Stimulated activated memory B cell treated with anti-CD40 and anti-IgM and Interleukin-4, amounts not matched to agents 10 μg/mL and 1 μg/mL and 100 μg/mL, for 72 hours (primary cell): ENCODE data around the gene CEND1.
"Not testable (repeated sequence)": the region's sequence is repeated elsewhere in the genome, so short reads cannot be mapped to it uniquely, and the experiment has no call there.

Experiments used
- ATAC-seq: fragments of 150-1000 bp; cut with Tn5 transposase; 2 replicates; pipeline ENCODE4 v1.10.0; 2021
- H3K27ac Mint-ChIP-seq: one replicate; pipeline ENCODE4 v1.8.0; 2022; ENCODE audit warnings: mild to moderate bottlenecking, mixed read lengths
- H3K27me3 Mint-ChIP-seq: one replicate; pipeline ENCODE4 v1.8.0; 2022; ENCODE audit warnings: mixed read lengths
- H3K36me3 Mint-ChIP-seq: one replicate; pipeline ENCODE4 v1.8.0; 2022; ENCODE audit warnings: mixed read lengths
- H3K4me1 Mint-ChIP-seq: one replicate; pipeline ENCODE4 v1.8.0; 2022; ENCODE audit warnings: mixed read lengths
- H3K4me3 Mint-ChIP-seq: one replicate; pipeline ENCODE4 v1.8.0; 2022; ENCODE audit warnings: mild to moderate bottlenecking, moderate library complexity, mixed read lengths
- H3K9me3 Mint-ChIP-seq: one replicate; pipeline ENCODE4 v1.8.0; 2022; ENCODE audit warnings: mixed read lengths

Gene CEND1

GRCh38 chr11:760236-760635 is 29.7 kb downstream of the CEND1 start:
- H3K27ac Mint-ChIP-seq = no peak overlapping the region
- no peaks in the 10 kb centered on the region for H3K9me3 Mint-ChIP-seq

GRCh38 chr11:749731-750130 is 40.2 kb downstream of the CEND1 start:
- Mint-ChIP-seq H3K4me3 (peak overlapping the region; percentile 46), H3K27ac (no peak overlapping the region), H3K9me3 (no peaks in the 10 kb centered on the region), H3K27me3 (no peaks in the 10 kb centered on the region), H3K4me1 (peaks cover 25% of the 10 kb centered on the region), H3K36me3 (no peaks in the 10 kb centered on the region)
- ATAC-seq = no peak

More at GRCh38 chr11:760236-760635, 29.7 kb downstream of the CEND1 start:
- Mint-ChIP-seq H3K4me1 (no peaks in the 10 kb centered on the region), H3K4me3 (no peak overlapping the region), H3K27me3 (no peaks in the 10 kb centered on the region), H3K36me3 (peaks cover 51% of the 10 kb centered on the region)
- ATAC-seq = no peak

- H3K27ac Mint-ChIP-seq = peak overlapping the region; percentile 86
- no peaks in the 10 kb centered on the region for H3K27me3 Mint-ChIP-seq
- peaks cover 25% of the 10 kb centered on the region for H3K4me1 Mint-ChIP-seq
- peak overlapping the region; percentile 92 for H3K4me3 Mint-ChIP-seq
- ATAC-seq = peak; percentile 29
- no peaks in the 10 kb centered on the region for H3K36me3 Mint-ChIP-seq
- H3K9me3 Mint-ChIP-seq = no peaks in the 10 kb centered on the region
These were observed 41.9 kb downstream of the CEND1 start for GRCh38 chr11:748007-748359.

GRCh38 chr11:747158-748006 is 42.5 kb downstream of the CEND1 start, which contains the start of gene TALDO1:
TSS of gene TALDO1 (plus strand) at chr11:747464. CDS start at chr11:747482, 18 bp downstream.
- Mint-ChIP-seq H3K9me3 (no peaks in the 10 kb centered on the region), H3K4me3 (peak within 1 kb of the TSS; percentile 92), H3K27ac (peak within 1 kb of the TSS; percentile 86), H3K36me3 (no peaks in the 10 kb centered on the region), H3K27me3 (no peaks in the 10 kb centered on the region), H3K4me1 (peaks cover 25% of the 10 kb centered on the region)
- peak; percentile 96 for ATAC-seq

- H3K9me3 Mint-ChIP-seq = no peaks in the 10 kb centered on the region
- H3K27ac Mint-ChIP-seq = peak overlapping the region; percentile 86
- ATAC-seq = peak; percentile 46
- H3K4me3 Mint-ChIP-seq = peak overlapping the region; percentile 92
- no peaks in the 10 kb centered on the region for H3K36me3 Mint-ChIP-seq
- peaks cover 25% of the 10 kb centered on the region for H3K4me1 Mint-ChIP-seq
- H3K27me3 Mint-ChIP-seq = no peaks in the 10 kb centered on the region
These were observed 43.4 kb downstream of the CEND1 start for GRCh38 chr11:746289-747157.

- no peak overlapping the region for H3K4me3 Mint-ChIP-seq
- no peak for ATAC-seq
- H3K36me3 Mint-ChIP-seq = no peaks in the 10 kb centered on the region
- H3K27me3 Mint-ChIP-seq = no peaks in the 10 kb centered on the region
- H3K9me3 Mint-ChIP-seq = no peaks in the 10 kb centered on the region
- no peak overlapping the region for H3K27ac Mint-ChIP-seq
- peaks cover 25% of the 10 kb centered on the region for H3K4me1 Mint-ChIP-seq
These were observed 44.5 kb downstream of the CEND1 start for GRCh38 chr11:745428-745827.

GRCh38 chr11:742571-743201 is 47.2 kb downstream of the CEND1 start:
- Mint-ChIP-seq H3K36me3 (no peaks in the 10 kb centered on the region), H3K27me3 (peaks cover 12% of the 10 kb centered on the region), H3K4me1 (peaks cover 12% of the 10 kb centered on the region), H3K4me3 (no peak overlapping the region), H3K9me3 (no peaks in the 10 kb centered on the region), H3K27ac (no peak overlapping the region)
- ATAC-seq = no peak

- ATAC-seq = no peak
- Mint-ChIP-seq H3K9me3 (no peaks in the 10 kb centered on the region), H3K4me1 (peaks cover 17% of the 10 kb centered on the region), H3K27me3 (peaks cover 17% of the 10 kb centered on the region), H3K27ac (no peak overlapping the region), H3K36me3 (no peaks in the 10 kb centered on the region), H3K4me3 (no peak overlapping the region)
These were observed 47.7 kb downstream of the CEND1 start for GRCh38 chr11:742156-742546.

- ATAC-seq, H3K27ac Mint-ChIP-seq, H3K9me3 Mint-ChIP-seq, H3K36me3 Mint-ChIP-seq: not testable (repeated sequence)
- peaks cover 21% of the 10 kb centered on the region for H3K27me3 Mint-ChIP-seq
- H3K4me1 Mint-ChIP-seq = peaks cover 18% of the 10 kb centered on the region
- H3K4me3 Mint-ChIP-seq = peak overlapping the region; percentile 9
These were observed 52.0 kb downstream of the CEND1 start for GRCh38 chr11:737899-738298.

- no peak for ATAC-seq
- Mint-ChIP-seq H3K36me3 (no peaks in the 10 kb centered on the region), H3K27ac (no peak overlapping the region), H3K9me3 (no peaks in the 10 kb centered on the region), H3K4me1 (peaks cover 18% of the 10 kb centered on the region), H3K27me3 (peaks cover 27% of the 10 kb centered on the region), H3K4me3 (peak overlapping the region; percentile 9)
These were observed 52.5 kb downstream of the CEND1 start for GRCh38 chr11:737366-737765.
